Kidney capillary endothelial cell (primary cell): ENCODE measurements around the gene PLCXD3.

Experiments used
- DNase-seq: peaks from one replicate; pipeline ENCODE4 v3.0.0-alpha.2; 2018; ENCODE audit warnings: low spot score

The PLCXD3 gene

DNA sequence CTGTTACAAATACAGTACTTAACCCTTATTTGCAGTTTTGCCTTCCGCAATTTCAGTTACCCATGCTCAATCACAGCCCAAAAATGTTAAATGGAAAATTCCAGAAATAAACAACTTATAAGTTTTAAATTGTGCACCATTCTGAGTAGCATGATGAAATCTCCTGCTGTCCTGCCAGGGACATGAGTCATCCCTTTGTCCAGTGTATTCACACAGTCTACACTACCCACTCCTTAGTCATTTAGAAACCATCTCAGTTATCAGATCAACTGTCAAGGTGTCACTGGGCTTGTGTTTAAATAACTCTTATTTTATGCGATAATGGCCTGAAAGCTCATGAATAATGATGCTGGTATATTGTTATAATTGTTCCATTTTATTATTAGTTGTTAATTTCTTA is 95.8 kb downstream of the PLCXD3 start:
- DNase-seq = peak; percentile 21

- no peak for DNase-seq
Observed at GRCh38 chr5:41413074-41413473, 97.3 kb downstream of the PLCXD3 start.

GRCh38 chr5:41412496-41412895 is 97.9 kb downstream of the PLCXD3 start:
- DNase-seq = no peak

- no peak for DNase-seq
Observed at GRCh38 chr5:41410737-41411136, 99.7 kb downstream of the PLCXD3 start.

GRCh38 chr5:41410307-41410706 is 100.1 kb downstream of the PLCXD3 start:
- DNase-seq = no peak

DNA sequence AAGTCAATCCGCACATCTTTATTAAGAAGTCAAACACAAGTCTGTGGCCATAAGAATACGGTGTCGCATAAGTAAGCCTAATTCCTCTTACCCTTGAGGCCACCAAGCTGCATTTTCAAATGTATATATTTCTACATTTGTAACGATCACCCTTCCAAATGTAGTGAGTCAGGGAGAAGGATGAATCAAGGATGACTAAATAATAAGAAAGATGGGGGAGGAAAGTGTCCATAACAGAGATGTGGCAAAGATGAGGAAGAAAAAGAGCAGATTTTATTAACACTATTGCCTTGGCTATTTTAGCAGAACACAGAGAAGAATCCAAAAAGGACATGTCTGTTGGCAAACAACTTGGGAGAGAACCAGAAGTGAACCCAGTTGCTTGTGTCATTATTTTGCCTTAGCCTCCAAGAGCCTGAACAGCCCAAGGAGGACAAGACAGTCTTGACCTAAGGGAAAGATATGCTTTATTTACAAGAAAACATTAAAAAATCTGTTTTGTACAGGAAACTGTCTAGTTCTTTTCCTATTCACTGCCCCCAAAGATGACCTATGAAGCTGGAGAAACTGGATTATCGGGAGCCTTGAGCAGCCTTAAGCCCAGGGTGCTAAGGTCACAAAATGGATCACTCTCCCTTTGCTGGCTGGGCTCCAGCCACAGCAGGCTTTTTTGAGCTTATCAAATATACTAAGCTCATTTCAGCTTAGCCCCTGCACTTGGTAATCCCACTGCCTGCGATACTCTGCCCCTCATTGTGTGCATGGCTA is 101.5 kb downstream of the PLCXD3 start:
- DNase-seq = no peak

- DNase-seq = no peak
Observed at GRCh38 chr5:41406936-41407335, 103.5 kb downstream of the PLCXD3 start.

DNA sequence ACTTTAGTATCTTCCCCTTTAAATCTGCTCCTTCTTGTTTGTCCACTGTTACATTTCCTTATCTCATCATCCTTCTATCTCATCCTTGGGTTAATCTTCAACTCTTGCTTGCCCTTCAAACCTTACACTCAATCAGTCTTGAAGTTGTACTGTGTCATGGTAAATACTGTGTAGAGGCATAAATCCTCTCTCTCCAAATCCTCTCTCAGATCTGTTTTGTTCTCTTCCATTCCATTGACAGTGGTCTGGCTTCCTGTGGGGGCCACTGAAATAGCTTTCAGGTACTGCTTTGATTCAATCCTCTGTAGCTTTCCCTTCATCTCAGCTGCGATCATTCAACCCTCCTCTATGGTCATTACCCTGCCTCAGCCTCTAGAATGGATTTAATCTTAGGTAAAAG is 104.0 kb downstream of the PLCXD3 start:
- DNase-seq = no peak

DNA sequence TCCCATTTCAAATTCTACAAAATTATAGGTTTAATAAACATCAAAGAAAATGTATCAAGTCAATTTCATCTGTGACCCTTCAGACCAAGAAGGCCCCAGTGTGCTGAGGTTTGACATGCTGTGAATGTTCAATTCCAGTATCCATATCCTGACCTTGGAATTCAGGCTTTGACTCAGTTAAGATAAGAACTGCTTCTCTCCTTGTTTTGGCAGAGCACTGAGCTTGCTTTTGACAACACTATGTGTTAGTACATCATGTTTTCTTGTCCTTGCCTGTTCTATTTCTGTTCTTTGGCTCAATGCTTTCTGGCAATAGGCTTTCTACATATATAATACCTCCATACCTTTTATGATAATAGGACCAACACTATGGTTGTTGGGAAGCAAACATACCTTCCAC is 105.6 kb downstream of the PLCXD3 start:
- DNase-seq = no peak

DNA sequence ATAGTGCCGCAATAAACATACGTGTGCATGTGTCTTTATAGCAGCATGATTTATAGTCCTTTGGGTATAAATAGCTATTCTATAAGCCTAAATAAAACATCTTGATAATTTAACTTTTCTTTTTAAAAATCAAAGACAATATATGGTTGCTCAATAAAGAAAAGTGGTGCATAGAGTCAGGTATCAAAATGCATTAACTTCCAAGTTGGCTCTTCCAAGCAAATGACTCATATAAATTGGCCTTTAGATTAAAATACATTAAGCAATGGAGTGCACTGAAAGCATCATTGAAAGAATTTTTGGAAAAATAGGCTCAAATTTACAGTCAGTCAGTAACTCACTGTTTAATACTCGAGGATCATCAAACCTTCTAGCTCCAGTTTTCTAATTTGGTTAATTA is 106.6 kb downstream of the PLCXD3 start:
- no peak for DNase-seq

DNA sequence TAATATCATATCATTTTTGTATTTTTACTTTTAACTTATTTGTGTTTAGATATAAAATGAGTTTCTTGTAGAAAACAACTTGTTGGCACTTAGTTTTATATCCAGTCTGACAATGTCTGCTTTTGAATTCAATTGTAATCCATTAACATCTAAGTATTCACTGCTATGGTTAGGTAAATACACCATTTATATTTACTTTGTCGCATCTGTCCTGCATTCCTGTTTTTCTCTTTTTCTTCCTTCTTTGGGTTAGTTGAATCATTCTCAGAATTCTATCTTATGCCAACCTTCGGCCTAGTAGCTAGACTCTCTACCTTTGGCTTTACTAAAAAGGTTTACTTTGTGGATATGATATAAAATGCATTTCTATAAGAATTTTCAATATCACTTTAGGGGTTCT is 107.6 kb downstream of the PLCXD3 start:
- no peak for DNase-seq

DNA sequence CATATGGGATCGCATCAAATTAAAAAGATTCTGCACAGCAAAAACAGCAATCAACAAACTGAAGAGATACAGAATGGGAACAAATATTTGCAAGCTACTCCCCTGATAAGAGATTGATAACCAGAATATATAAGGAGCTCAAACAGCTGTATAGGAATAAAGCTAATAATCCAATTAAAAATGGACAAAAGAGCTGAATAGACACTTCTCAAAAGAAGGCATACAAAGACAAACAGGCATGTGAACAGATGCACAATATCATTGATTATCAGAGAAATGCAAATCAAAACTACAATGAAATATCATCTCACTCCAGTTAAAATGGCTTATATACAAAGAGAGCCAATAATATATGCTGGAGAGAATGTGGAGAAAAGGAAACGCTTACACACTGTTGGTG is 110.6 kb downstream of the PLCXD3 start:
- no peak for DNase-seq

DNA sequence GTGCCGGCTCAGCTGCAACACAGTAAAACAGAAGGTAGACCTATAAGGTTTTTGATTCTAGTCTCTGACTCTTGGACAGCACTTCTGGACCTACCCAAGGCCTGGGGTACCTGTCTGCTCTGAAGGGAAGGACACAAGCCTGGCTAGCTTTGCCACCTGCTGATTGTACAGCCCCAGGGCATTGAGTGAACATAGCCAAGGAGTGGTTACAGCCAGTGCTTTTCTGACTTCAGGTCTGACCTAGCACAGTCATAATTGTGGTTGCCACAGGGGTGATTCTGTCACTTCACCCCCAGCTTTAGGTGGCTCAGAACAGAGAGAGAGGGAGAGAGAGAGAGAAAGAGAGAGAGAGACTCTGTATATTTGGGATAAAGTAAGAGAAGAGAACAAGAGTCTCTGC is 118.4 kb downstream of the PLCXD3 start:
- DNase-seq = no peak

DNA sequence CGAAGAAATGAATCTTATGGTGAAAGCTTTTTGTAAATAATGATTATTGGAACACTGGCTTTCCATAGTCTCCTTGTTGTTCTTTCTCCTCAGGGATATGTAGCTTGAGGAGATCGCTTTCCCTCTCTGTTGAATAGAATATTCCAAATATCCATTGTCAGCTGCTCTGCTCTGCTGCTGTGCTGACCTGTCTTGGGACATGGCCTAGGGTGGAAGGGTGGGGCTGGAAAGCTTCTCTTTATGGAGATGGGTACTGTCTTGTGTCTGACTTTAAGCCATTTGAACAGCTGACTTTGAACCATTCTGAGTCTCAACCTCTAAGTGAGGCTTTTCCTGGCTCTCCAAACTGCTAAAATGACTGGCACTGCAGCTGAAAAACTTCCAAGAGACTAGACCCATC is 135.8 kb downstream of the PLCXD3 start:
- DNase-seq = no peak

DNA sequence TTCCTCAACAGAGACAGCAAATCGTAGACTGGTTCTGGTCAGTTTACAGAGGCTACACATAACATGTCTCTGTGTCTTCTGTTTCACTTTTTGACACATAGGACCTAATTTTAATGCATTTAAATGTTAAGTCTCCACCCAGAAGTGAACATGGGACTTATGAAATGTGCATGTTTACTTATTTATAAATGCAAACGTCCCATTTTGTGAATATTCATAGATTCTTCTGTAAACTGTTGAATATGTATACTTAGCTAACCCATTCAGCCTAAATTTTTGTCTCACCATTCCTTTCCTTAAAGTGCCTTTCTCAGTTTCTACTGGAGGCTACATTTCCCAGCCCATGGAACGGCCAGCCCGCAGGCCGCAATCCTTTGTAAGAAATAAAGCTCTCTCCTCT is 137.2 kb downstream of the PLCXD3 start:
- DNase-seq = no peak

DNA sequence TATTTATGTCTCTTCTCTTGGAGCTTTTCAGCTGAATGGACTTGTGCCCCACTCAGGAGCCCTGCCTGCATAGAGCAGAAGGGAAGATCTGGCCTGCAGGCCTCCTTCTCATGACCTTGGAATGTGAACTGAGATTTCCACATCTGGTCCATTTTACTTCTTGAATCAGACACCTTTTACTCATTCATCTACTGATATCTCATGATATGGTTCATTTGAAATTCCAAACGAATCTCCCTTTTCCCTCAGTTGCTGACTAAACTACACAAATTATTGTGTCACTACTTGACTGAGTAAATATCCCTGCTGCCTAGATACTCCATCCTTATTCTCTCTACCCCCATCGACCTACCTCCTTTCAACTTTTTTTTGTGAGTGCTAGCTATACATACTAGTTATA is 138.7 kb downstream of the PLCXD3 start:
- no peak for DNase-seq

DNA sequence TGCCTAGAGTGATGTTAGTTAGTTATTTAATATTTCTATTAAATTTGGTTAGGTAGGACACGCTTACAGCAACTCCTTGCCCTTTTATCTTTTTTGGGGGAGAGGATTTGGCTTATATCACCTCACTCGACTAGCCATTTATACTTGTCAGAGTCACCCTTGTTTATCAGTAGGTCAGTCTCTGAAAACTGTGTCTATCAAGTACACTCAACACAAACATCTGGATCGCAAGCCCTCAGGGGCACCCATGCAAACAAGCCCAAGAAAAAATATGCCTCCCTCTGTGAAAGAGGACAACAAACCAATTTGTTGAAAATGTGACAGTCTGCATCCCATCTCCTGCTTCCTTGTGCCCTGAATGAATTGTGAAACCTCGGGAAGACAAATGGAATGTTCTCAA is 139.9 kb downstream of the PLCXD3 start:
- no peak for DNase-seq

- no peak for DNase-seq
Observed at GRCh38 chr5:41369799-41370198, 140.6 kb downstream of the PLCXD3 start.

DNA sequence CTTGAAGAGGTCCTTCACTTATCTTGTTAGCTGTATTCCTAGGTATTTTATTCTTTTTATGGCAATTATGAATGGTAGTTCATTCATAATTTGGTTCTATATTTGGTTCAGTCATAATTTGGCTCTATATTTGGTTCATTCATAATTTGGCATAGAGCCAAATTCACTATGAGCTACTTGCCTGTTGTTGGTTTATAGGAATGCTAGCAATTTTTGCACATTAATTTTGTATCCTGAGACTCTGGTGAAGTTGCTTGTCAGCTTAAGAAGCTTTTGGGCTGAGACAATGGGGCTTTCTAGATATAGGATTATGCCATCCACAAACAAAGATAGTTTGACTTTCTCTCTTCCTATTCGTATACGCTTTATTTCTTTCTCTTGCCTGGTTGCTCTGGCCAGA is 142.2 kb downstream of the PLCXD3 start:
- DNase-seq = no peak

DNA sequence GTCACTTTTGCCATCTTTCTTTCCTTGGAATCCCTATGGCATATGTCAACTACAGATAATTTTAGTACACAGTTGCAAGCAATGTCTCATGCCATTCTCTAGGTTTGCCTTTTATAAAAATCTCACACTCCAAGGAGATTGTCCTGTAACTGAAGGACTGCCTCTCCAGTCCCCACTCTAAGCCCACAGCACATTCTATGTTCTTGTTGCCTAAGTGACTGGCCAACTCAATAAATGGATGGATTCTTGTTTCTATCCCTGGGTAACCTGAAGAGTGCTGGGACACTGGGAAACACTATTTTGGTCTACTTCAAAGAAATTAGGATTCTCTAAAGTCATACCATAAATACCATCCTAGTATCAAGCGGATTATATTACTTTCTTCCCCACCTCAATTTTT is 145.0 kb downstream of the PLCXD3 start:
- no peak for DNase-seq

- no peak for DNase-seq
Observed at GRCh38 chr5:41364346-41364745, 146.1 kb downstream of the PLCXD3 start.

DNA sequence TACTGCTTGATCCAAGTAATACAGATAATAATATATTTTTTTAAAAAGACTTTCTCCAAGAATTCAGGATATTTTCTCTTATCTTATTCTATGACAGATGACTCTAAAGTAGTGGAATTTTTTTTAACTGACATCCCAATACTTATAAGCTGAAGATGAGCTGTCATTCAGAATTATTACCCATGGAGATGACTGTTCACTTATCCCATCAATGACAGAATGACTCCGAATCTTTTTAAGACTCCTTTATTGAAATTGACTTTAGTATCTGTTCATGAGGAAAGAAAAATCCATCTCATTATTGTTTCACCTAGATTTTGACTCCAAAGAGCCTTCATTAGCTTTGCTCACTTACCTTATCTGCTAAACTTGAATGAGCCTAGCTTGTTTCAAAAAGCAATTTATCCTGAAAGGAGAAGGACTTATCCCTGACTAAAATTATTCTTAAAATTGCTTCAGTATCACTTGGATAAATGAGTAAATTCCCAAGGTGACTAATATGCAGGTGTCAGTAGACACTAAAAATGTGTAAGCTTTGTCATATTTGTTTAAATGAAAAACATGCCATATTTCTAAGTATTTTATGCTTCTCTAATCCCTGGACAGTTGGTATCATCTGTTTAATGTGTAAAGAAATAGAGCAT is 146.9 kb downstream of the PLCXD3 start:
- DNase-seq = no peak

GRCh38 chr5:41356786-41357185 is 153.6 kb downstream of the PLCXD3 start:
- DNase-seq = no peak

DNA sequence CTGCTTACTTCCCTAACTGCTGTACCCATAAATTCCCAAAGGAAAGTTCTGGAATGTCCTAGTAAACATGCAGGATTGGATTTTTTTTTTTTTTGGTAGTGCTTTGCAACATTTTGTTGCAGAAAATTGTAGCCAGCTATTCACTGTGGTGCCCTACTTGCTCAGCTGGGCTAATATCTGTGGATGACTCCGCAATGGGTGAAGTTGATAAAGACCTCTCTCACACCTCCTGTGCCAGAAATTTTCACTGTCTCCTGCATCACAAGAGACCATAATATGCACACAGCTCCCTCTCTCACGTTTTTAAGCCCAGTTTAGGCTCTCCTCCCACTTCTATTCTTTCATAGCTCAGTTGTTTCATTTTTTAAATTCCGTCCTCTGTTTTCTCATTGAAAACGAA is 160.6 kb downstream of the PLCXD3 start:
- DNase-seq = no peak
